ENCODE measurements around the gene NAGK. TPM values are rescaled to one million over a fixed set of nuclear protein-coding genes. Genes with fewer than 3 reads are reported as not detected.

The NAGK gene
- total RNA-seq, 1 experiment from 2014 or later, result 29.7 TPM

GRCh38 chr2:71108091-71108490 lies 39.6 kb downstream of the NAGK start:
- DNase-seq (ENCODE audit: low spot score), result no peak

GRCh38 chr2:71113843-71114242 lies 45.4 kb downstream of the NAGK start:
- DNase-seq (ENCODE audit: low spot score), result no peak

- DNase-seq (ENCODE audit: low spot score), result no peak
Measured at GRCh38 chr2:71117063-71117462, 48.6 kb downstream of the NAGK start.

DNA sequence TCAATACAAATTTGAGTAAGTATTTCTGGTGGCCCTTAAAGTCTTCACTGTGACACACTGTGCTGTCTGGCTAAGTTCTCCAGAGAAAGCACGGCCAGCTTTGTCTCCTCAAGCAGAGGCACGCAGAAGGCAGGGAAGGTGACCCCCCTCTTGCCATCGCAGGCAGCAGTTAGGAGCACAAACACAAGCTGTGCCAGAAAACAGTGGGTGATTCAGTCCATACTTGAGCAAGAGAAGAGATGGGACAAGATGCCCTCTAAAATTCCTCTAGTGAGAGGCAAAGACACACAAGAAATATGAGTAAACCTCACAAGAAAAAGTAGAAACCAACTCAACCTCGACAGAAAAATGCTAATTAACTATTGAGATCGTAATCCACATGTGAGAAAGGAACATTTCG lies 51.7 kb downstream of the NAGK start:
- no peak for DNase-seq (ENCODE audit: low spot score)

- no peak for DNase-seq (ENCODE audit: low spot score)
Measured at GRCh38 chr2:71121479-71121878, 53.0 kb downstream of the NAGK start.

- DNase-seq (ENCODE audit: low spot score), result no peak
Measured at GRCh38 chr2:71122387-71123298, 54.2 kb downstream of the NAGK start.

GRCh38 chr2:71125506-71126294 lies 57.3 kb downstream of the NAGK start:
- DNase-seq (ENCODE audit: low spot score), result no peak

GRCh38 chr2:71126957-71127356 lies 58.5 kb downstream of the NAGK start:
- no peak for DNase-seq (ENCODE audit: low spot score)

Other genes with a start within 250 kb of the NAGK start
- gene CLEC4F, start 248.0 kb upstream of the NAGK start, total RNA-seq (2014; rRNA removed; shearing (Covaris generic)), result not detected in 2 replicates
- not detected in 2 replicates for gene CD207, start 232.8 kb upstream of the NAGK start, total RNA-seq (2014; rRNA removed; shearing (Covaris generic))
- 1.8 and 2.3 TPM in 2 replicates for gene VAX2, start 168.1 kb upstream of the NAGK start, total RNA-seq (2014; rRNA removed; shearing (Covaris generic))
- 32.8 and 43.9 TPM in 2 replicates for gene ATP6V1B1, start 132.7 kb upstream of the NAGK start, total RNA-seq (2014; rRNA removed; shearing (Covaris generic))
- 0.28 TPM in 1 of 2 replicates, not detected in the other for gene ANKRD53, start 90.0 kb upstream of the NAGK start, total RNA-seq (2014; rRNA removed; shearing (Covaris generic))
- gene TEX261, start 73.8 kb upstream of the NAGK start, total RNA-seq (2014; rRNA removed; shearing (Covaris generic)), result 43.3 and 50.1 TPM in 2 replicates
- 12.6 and 14.6 TPM in 2 replicates for gene MCEE, start 61.6 kb downstream of the NAGK start, total RNA-seq (2014; rRNA removed; shearing (Covaris generic))
- 12.3 and 13.0 TPM in 2 replicates for gene MPHOSPH10, start 62.0 kb downstream of the NAGK start, total RNA-seq (2014; rRNA removed; shearing (Covaris generic))
- gene PAIP2B, start 158.5 kb downstream of the NAGK start, total RNA-seq (2014; rRNA removed; shearing (Covaris generic)), result 1.8 and 2.2 TPM in 2 replicates

Measured in HT-29 (cell line).